Mesothelial cell of epicardium (in vitro differentiated cells): Measurements from ENCODE around the gene PRUNE1. TPM values are rescaled to one million over a fixed set of nuclear protein-coding genes. Genes with fewer than 3 reads are reported as not detected.

Experiments used
- DNase-seq, 2 experiments: peaks; one replicate each; pipeline ENCODE4 v3.0.0; 2021; ENCODE audit warnings: low spot score in 2 of 2; ENCODE audit not compliant: unreplicated experiment in 2 of 2
- H3K27ac Mint-ChIP-seq: 2 replicates; pipeline ENCODE4 v1.8.0; 2021; ENCODE audit warnings: mixed read lengths
- H3K27me3 Mint-ChIP-seq: 2 replicates; pipeline ENCODE4 v1.8.0; 2021; ENCODE audit warnings: low read depth, mixed read lengths
- H3K36me3 Mint-ChIP-seq: 2 replicates; pipeline ENCODE4 v1.8.0; 2021; ENCODE audit warnings: mixed read lengths
- H3K4me1 Mint-ChIP-seq: 2 replicates; pipeline ENCODE4 v1.8.0; 2021; ENCODE audit warnings: mixed read lengths
- H3K4me3 Mint-ChIP-seq: 2 replicates; pipeline ENCODE4 v1.8.0; 2021; ENCODE audit warnings: mild to moderate bottlenecking, moderate library complexity, mixed read lengths
- H3K9me3 Mint-ChIP-seq: 2 replicates; pipeline ENCODE4 v1.8.0; 2021; ENCODE audit warnings: mixed read lengths
- CTCF ChIP-seq: fragments of 200-600 bp; sonication (generic); IDR thresholded peaks from one replicate; pipeline ENCODE4 v1.5.0; 2021; ENCODE audit warnings: antibody characterized with exemption; ENCODE audit not compliant: unreplicated experiment
- total RNA-seq: library from RNA; stranded (reverse); gene quantifications from 3 replicates; pipeline ENCODE4 v1.2.1, GENCODE V29; 2021

The PRUNE1 gene
- total RNA-seq, 1 donor from 2014 or later: 25.4 TPM

GRCh38 chr1:151002051-151002450 is 6.2 kb upstream of the PRUNE1 start:
- Mint-ChIP-seq H3K4me1 (peaks cover 37% of the 10 kb centered on the region), H3K27me3 (no peaks in the 10 kb centered on the region), H3K4me3 (no peak overlapping the region), H3K27ac (no peak overlapping the region), H3K9me3 (no peaks in the 10 kb centered on the region), H3K36me3 (peaks cover 21% of the 10 kb centered on the region)
- DNase-seq: no peak
- no peak for TF ChIP-seq CTCF

- TF ChIP-seq CTCF: no peak
- H3K4me1 Mint-ChIP-seq: peaks cover 41% of the 10 kb centered on the region
- H3K9me3 Mint-ChIP-seq: no peaks in the 10 kb centered on the region
- peak overlapping the region; percentile 4 for H3K4me3 Mint-ChIP-seq
- H3K27me3 Mint-ChIP-seq: no peaks in the 10 kb centered on the region
- DNase-seq: no peak
- peaks cover 21% of the 10 kb centered on the region for H3K36me3 Mint-ChIP-seq
- H3K27ac Mint-ChIP-seq: peak overlapping the region; percentile 50
Measured at GRCh38 chr1:151002611-151003010, 5.6 kb upstream of the PRUNE1 start.

- no peaks in the 10 kb centered on the region for H3K9me3 Mint-ChIP-seq
- H3K4me3 Mint-ChIP-seq: peak overlapping the region; percentile 4
Measured at GRCh38 chr1:151003180-151003579, 5.1 kb upstream of the PRUNE1 start.

GRCh38 chr1:151005729-151006319 is 2.4 kb upstream of the PRUNE1 start:
- Mint-ChIP-seq H3K27ac (peak overlapping the region; percentile 100), H3K27me3 (no peaks in the 10 kb centered on the region), H3K9me3 (no peaks in the 10 kb centered on the region), H3K36me3 (peaks cover 10% of the 10 kb centered on the region), H3K4me1 (peaks cover 65% of the 10 kb centered on the region), H3K4me3 (peak overlapping the region; percentile 97)
- DNase-seq: no peak
- TF ChIP-seq CTCF: no peak

More at GRCh38 chr1:151003180-151003579, 5.1 kb upstream of the PRUNE1 start:
- no peak for TF ChIP-seq CTCF
- H3K27me3 Mint-ChIP-seq: no peaks in the 10 kb centered on the region
- H3K27ac Mint-ChIP-seq: peak overlapping the region; percentile 50
- peaks cover 47% of the 10 kb centered on the region for H3K4me1 Mint-ChIP-seq
- peaks cover 21% of the 10 kb centered on the region for H3K36me3 Mint-ChIP-seq
- no peak for DNase-seq

GRCh38 chr1:151006327-151007052 is 1.8 kb upstream of the PRUNE1 start, which contains the start of gene MINDY1:
Gene MINDY1, minus strand, starts transcription at chr1:151006902. Its CDS starts 4,285 bp downstream, at chr1:151002617.
- DNase-seq: peak in 1 of 2 experiments; percentile 70
- TF ChIP-seq CTCF: no peak
- H3K4me1 Mint-ChIP-seq: peaks cover 70% of the 10 kb centered on the region
- H3K27me3 Mint-ChIP-seq: no peaks in the 10 kb centered on the region
- peak within 1 kb of the TSS; percentile 100 for H3K27ac Mint-ChIP-seq
- no peaks in the 10 kb centered on the region for H3K9me3 Mint-ChIP-seq
- H3K36me3 Mint-ChIP-seq: peaks cover 6% of the 10 kb centered on the region
- peak within 1 kb of the TSS; percentile 97 for H3K4me3 Mint-ChIP-seq
